H9 (cell line): Measurements from ENCODE around the gene DRD4. TPM values are rescaled to one million over a fixed set of nuclear protein-coding genes. Genes with fewer than 3 reads are reported as not detected.

ENCODE experiments used
- DNase-seq: peaks from one replicate; pipeline ENCODE4 v3.0.0-alpha.2; 2017
- H2AFZ ChIP-seq: one replicate; pipeline ENCODE4 v1.6.1; 2013; ENCODE audit warnings: mild to moderate bottlenecking, low read length, control low read depth, moderate library complexity
- H2AK5ac ChIP-seq: 2 replicates; pipeline ENCODE4 v1.6.1; 2013; ENCODE audit warnings: low read length, control low read depth, mixed read lengths; ENCODE audit not compliant: insufficient read length
- H2BK120ac ChIP-seq: one replicate; pipeline ENCODE4 v1.6.1; 2013; ENCODE audit warnings: low read depth, mild to moderate bottlenecking, low read length, control low read depth, inconsistent platforms; ENCODE audit not compliant: poor library complexity, severe bottlenecking
- H2BK12ac ChIP-seq: 2 replicates; pipeline ENCODE4 v1.6.1; 2013; ENCODE audit warnings: low read length, control low read depth, mixed read lengths, low read depth; ENCODE audit not compliant: insufficient read length
- H2BK15ac ChIP-seq: 2 replicates; pipeline ENCODE4 v1.6.1; 2013; ENCODE audit warnings: low read depth, low read length, control low read depth
- H2BK20ac ChIP-seq: one replicate; pipeline ENCODE4 v1.6.1; 2013; ENCODE audit warnings: low read depth, mild to moderate bottlenecking, low read length, control low read depth, inconsistent platforms; ENCODE audit not compliant: poor library complexity, severe bottlenecking
- H2BK5ac ChIP-seq: 2 replicates; pipeline ENCODE4 v1.6.1; 2013; ENCODE audit warnings: low read length, control low read depth, mixed read lengths; ENCODE audit not compliant: insufficient read length
- H3K14ac ChIP-seq: 2 replicates; pipeline ENCODE4 v1.6.1; 2013; ENCODE audit warnings: low read length, control low read depth; ENCODE audit not compliant: insufficient read depth
- H3K18ac ChIP-seq: 2 replicates; pipeline ENCODE4 v1.6.1; 2013; ENCODE audit warnings: low read depth, mild to moderate bottlenecking, mixed read lengths, low read length, control low read depth; ENCODE audit not compliant: insufficient read length
- H3K23ac ChIP-seq: 2 replicates; pipeline ENCODE4 v1.6.1; 2013; ENCODE audit warnings: low read length, control low read depth, mixed read lengths, low read depth; ENCODE audit not compliant: insufficient read length
- H3K23me2 ChIP-seq: 2 replicates; pipeline ENCODE4 v1.6.1; 2013; ENCODE audit warnings: low read depth, mild to moderate bottlenecking, mixed read lengths, low read length, control low read depth; ENCODE audit not compliant: insufficient read length, poor library complexity, severe bottlenecking
- H3K27ac ChIP-seq: 2 replicates; pipeline ENCODE4 v1.5.1; 2013; ENCODE audit warnings: low read length, control low read depth, mixed read lengths, low read depth; ENCODE audit not compliant: insufficient read length
- H3K27me3 ChIP-seq: 2 replicates; pipeline ENCODE4 v1.6.1; 2013; ENCODE audit warnings: low read length, control low read depth, inconsistent platforms; ENCODE audit not compliant: insufficient read depth
- H3K4ac ChIP-seq: 2 replicates; pipeline ENCODE4 v1.6.1; 2013; ENCODE audit warnings: low read depth, mild to moderate bottlenecking, control low read depth, inconsistent platforms, low read length, moderate library complexity
- H3K4me1 ChIP-seq: 2 replicates; pipeline ENCODE4 v1.6.1; 2013; ENCODE audit warnings: low read length, control low read depth, inconsistent platforms; ENCODE audit not compliant: insufficient read depth
- H3K4me2 ChIP-seq: 2 replicates; pipeline ENCODE4 v1.6.1; 2013; ENCODE audit warnings: low read length, control low read depth, mixed read lengths; ENCODE audit not compliant: insufficient read length, insufficient read depth
- H3K56ac ChIP-seq: 2 replicates; pipeline ENCODE4 v1.6.1; 2013; ENCODE audit warnings: low read depth, mild to moderate bottlenecking, mixed read lengths, low read length, control low read depth; ENCODE audit not compliant: insufficient read length
- H3K79me1 ChIP-seq: 2 replicates; pipeline ENCODE4 v1.6.1; 2013; ENCODE audit warnings: low read depth, mild to moderate bottlenecking, moderate library complexity, low read length, control low read depth, inconsistent platforms; ENCODE audit not compliant: insufficient read depth, poor library complexity, severe bottlenecking
- H3K79me2 ChIP-seq: 2 replicates; pipeline ENCODE4 v1.6.1; 2013; ENCODE audit warnings: low read length, control low read depth, inconsistent platforms; ENCODE audit not compliant: insufficient read depth
- H3K9ac ChIP-seq: 2 replicates; pipeline ENCODE4 v1.6.1; 2013; ENCODE audit warnings: low read length, control low read depth, mixed read lengths; ENCODE audit not compliant: insufficient read length; ENCODE audit errors: extremely low read depth
- H3K9me3 ChIP-seq: one replicate; pipeline ENCODE4 v1.6.1; 2013; ENCODE audit warnings: low read depth, low read length, inconsistent platforms; ENCODE audit not compliant: control insufficient read depth
- H3T11ph ChIP-seq: one replicate; pipeline ENCODE4 v1.6.1; 2013; ENCODE audit warnings: mild to moderate bottlenecking, low read length, control low read depth, inconsistent platforms
- H4K20me1 ChIP-seq: one replicate; pipeline ENCODE4 v1.6.1; 2013; ENCODE audit not compliant: control insufficient read depth, insufficient read length, insufficient read depth
- H4K5ac ChIP-seq: 2 replicates; pipeline ENCODE4 v1.6.1; 2013; ENCODE audit warnings: low read depth, mild to moderate bottlenecking, mixed read lengths, low read length, control low read depth; ENCODE audit not compliant: insufficient read length
- H4K8ac ChIP-seq: replicated peaks from 2 replicates; pipeline ENCODE4 v1.6.1; 2013; ENCODE audit warnings: low read length, control low read depth, mixed read lengths, low read depth; ENCODE audit not compliant: insufficient read length
- H4K91ac ChIP-seq: 2 replicates; pipeline ENCODE4 v1.6.1; 2013; ENCODE audit warnings: low read depth, mild to moderate bottlenecking, moderate library complexity, mixed read lengths, low read length, control low read depth; ENCODE audit not compliant: insufficient read length
- H3K27ac Mint-ChIP-seq, 3 experiments: 2 replicates in 2 of 3; 3 replicates in 1 of 3; pipeline ENCODE4 v1.8.0; 2020 to 2021; ENCODE audit warnings: mixed read lengths in 3 of 3, mild to moderate bottlenecking in 1 of 3, moderate library complexity in 1 of 3
- H3K27me3 Mint-ChIP-seq: 2 replicates; pipeline ENCODE4 v1.8.0; 2021; ENCODE audit warnings: low read depth, mild to moderate bottlenecking, moderate library complexity, mixed read lengths
- H3K36me3 Mint-ChIP-seq, 3 experiments: 2 replicates in 2 of 3; 3 replicates in 1 of 3; pipeline ENCODE4 v1.8.0; 2020 to 2021; ENCODE audit warnings: low read depth in 3 of 3, mixed read lengths in 3 of 3; ENCODE audit not compliant: insufficient read depth in 1 of 3
- H3K4me1 Mint-ChIP-seq, 2 experiments: 2 replicates each; pipeline ENCODE4 v1.8.0; 2020; ENCODE audit warnings: mixed read lengths in 2 of 2
- H3K4me3 Mint-ChIP-seq, 2 experiments: 2 replicates in 1 of 2; 3 replicates in 1 of 2; pipeline ENCODE4 v1.8.0; 2020 to 2021; ENCODE audit warnings: mild to moderate bottlenecking in 2 of 2, mixed read lengths in 2 of 2, moderate library complexity in 1 of 2
- H3K9me3 Mint-ChIP-seq, 2 experiments: 2 replicates in 1 of 2; 3 replicates in 1 of 2; pipeline ENCODE4 v1.8.0; 2020; ENCODE audit warnings: mild to moderate bottlenecking in 2 of 2, mixed read lengths in 2 of 2, moderate library complexity in 1 of 2
- CTCF ChIP-seq: fragments of 200-600 bp; sonication (generic); conservative IDR thresholded peaks from 3 replicates; pipeline ENCODE4 v1.8.0; 2021; ENCODE audit warnings: antibody characterized with exemption, mild to moderate bottlenecking
- WGBS: extraction: QIAGEN DNeasy Blood & Tissue Kit; methylation state at CpG from one replicate; pipeline ENCODE4 v1.1.7; 2013; ENCODE audit warnings: missing lambda C conversion rate, low lambda C conversion rate, mixed read lengths; ENCODE audit not compliant: insufficient read length; ENCODE audit errors: extremely low coverage; 5-methylcytosine and 5-hydroxymethylcytosine counted together
- total RNA-seq: library from RNA; stranded (reverse); gene quantifications from 2 replicates; pipeline ENCODE4 v1.2.1, GENCODE V29; 2021

The DRD4 gene
- total RNA-seq, 1 experiment from 2014 or later: 6.8 TPM

GRCh38 chr11:656426-656825 lies 19.4 kb downstream of the DRD4 start:
- Histone ChIP-seq H3K9ac (no peak overlapping the region), H3K4me2 (no peak overlapping the region), H2BK15ac (no peak overlapping the region), H4K8ac (no peak overlapping the region), H2AK5ac (no peak overlapping the region), H4K91ac (no peak overlapping the region), H3K27me3 (no peaks in the 10 kb centered on the region), H3K79me2 (no peaks in the 10 kb centered on the region), H3K9me3 (no peaks in the 10 kb centered on the region), H3K56ac (no peak overlapping the region), H3K23me2 (no peaks in the 10 kb centered on the region), H4K20me1 (no peaks in the 10 kb centered on the region), H3K4me1 (no peaks in the 10 kb centered on the region), H2BK5ac (no peak overlapping the region), H3K23ac (no peak overlapping the region), H3K79me1 (no peaks in the 10 kb centered on the region), H2BK12ac (no peak overlapping the region), H2BK120ac (no peak overlapping the region), H3T11ph (no peak overlapping the region), H3K4ac (no peak overlapping the region), H3K14ac (no peak overlapping the region), H3K18ac (no peak overlapping the region), H3K27ac (no peak overlapping the region), H4K5ac (no peak overlapping the region), H2AFZ (no peak overlapping the region), H2BK20ac (no peak overlapping the region)
- Mint-ChIP-seq H3K4me3 (no peak overlapping the region), H3K4me1 (no peaks in the 10 kb centered on the region), H3K36me3 (peaks cover 14 to 51% (median 21%) of the 10 kb centered on the region in 3 experiments; a peak in 6 of 7 replicates), H3K27me3 (no peaks in the 10 kb centered on the region), H3K27ac (no peak overlapping the region), H3K9me3 (no peaks in the 10 kb centered on the region)
- no CpG with 5 or more reads among the region's 14 CpGs for WGBS
- DNase-seq: no peak
- no peak for TF ChIP-seq CTCF
